Activated CD8-positive, alpha-beta T cell treated with anti-CD3 and anti-CD28 coated beads for 36 hours (primary cell): ENCODE data around the gene TBX19. TPM values are rescaled to one million over a fixed set of nuclear protein-coding genes. Genes with fewer than 3 reads are reported as not detected.

ENCODE experiments used
- ATAC-seq: fragments of 200-7000 bp; cut with Tn5 transposase; one replicate; pipeline ENCODE4 v1.10.0; 2021; ENCODE audit warnings: mild to moderate bottlenecking, moderate library complexity
- CTCF ChIA-PET: fragments of 350-600 bp; sonication (Branson Sonifier 250); formaldehyde crosslinking; loops from one replicate; lab custom pipeline; 2021; ENCODE audit warnings: antibody characterized with exemption; lab: Charles Lee
- POLR2A ChIA-PET: fragments of 350-600 bp; sonication (Branson Sonifier 250); formaldehyde crosslinking; loops from one replicate; lab custom pipeline; 2021; ENCODE audit warnings: antibody characterized with exemption; lab: Charles Lee
- DNase-seq: peaks from one replicate; pipeline ENCODE4 v3.0.0-alpha.2; 2020
- H3K27ac Mint-ChIP-seq: one replicate; pipeline ENCODE4 v1.8.0; 2021; ENCODE audit warnings: mild to moderate bottlenecking, mixed read lengths
- H3K27me3 Mint-ChIP-seq: one replicate; pipeline ENCODE4 v1.8.0; 2021; ENCODE audit warnings: mixed read lengths
- H3K36me3 Mint-ChIP-seq: one replicate; pipeline ENCODE4 v1.8.0; 2021; ENCODE audit warnings: low read depth, mixed read lengths
- H3K4me1 Mint-ChIP-seq: one replicate; pipeline ENCODE4 v1.8.0; 2021; ENCODE audit warnings: low read depth, mixed read lengths
- H3K4me3 Mint-ChIP-seq: one replicate; pipeline ENCODE4 v1.8.0; 2021; ENCODE audit warnings: mild to moderate bottlenecking, moderate library complexity, mixed read lengths
- H3K9me3 Mint-ChIP-seq: one replicate; pipeline ENCODE4 v1.8.0; 2021; ENCODE audit warnings: mixed read lengths
- CTCF ChIP-seq: fragments of 200-600 bp; IDR thresholded peaks from one replicate; pipeline ENCODE4 v1.8.0; 2022; ENCODE audit warnings: antibody characterized with exemption, mild to moderate bottlenecking
- intact Hi-C: fragments of 100-400 bp; cut with micrococcal nuclease; formaldehyde crosslinking; loops from one replicate; pipeline ENCODE4 v1.10.0; 2022
- total RNA-seq, 2 experiments: library from RNA; stranded (reverse); gene quantifications; one replicate each; pipeline ENCODE4 v1.2.3, GENCODE V29; 2021

Gene TBX19
- total RNA-seq, 2 experiments from 2014 or later = 1.5 TPM

DNA sequence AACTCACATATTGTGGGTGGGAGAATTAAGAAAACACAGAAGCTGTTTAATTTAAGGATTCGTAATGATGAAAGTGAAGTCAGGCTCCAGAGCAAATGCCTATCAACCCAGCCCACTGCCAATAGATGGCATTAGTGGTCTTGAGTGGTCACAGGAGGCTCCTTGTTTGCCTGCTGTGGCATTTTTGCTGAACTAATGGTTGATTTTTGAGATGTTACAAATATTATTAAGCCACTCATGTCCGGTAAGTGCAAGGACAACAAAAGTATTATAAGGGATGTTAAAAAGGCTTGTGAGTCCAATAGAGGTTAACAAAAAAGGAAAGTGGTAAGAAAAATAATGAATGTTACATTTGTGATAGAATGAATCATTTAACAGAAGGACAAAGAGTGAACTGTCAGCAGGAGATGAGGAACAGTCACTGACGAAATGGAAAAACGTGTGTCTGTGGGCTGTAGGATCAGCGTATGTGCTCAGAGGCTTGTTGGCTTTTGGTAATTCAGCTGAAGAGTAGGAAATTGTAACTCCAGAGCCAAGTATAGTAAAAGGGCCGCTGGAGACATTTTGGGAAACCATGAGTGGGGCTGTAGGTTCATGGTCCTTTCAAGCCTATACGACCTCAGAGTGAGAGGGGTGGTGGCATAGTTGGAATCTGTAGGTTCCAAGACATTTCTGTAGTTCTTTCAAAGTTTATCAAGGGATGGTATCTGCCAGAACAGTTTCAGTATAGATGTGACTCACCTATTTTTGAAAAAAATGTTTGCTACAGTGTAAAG is 43.7 kb upstream of the TBX19 start:
- ChIA-PET POLR2A (interaction anchor here (5.6 kb wide), 1 partner anchor 11 kb away, joined by 27 read pairs; the partner anchor contains the start of gene SFT2D2), CTCF (interaction anchor here (1.0 kb wide), 4 partner anchors 19 to 153 kb away, joined by 3 to 4 read pairs (median 3); no protein-coding TSS in a partner anchor)
- H3K4me1 Mint-ChIP-seq = peaks cover 42% of the 10 kb centered on the region
- H3K9me3 Mint-ChIP-seq = no peaks in the 10 kb centered on the region
- peaks cover 68% of the 10 kb centered on the region for H3K36me3 Mint-ChIP-seq
- peak overlapping the region; percentile 77 for H3K27ac Mint-ChIP-seq
- intact Hi-C loops = no loop called here
- H3K4me3 Mint-ChIP-seq = no peak overlapping the region
- no peaks in the 10 kb centered on the region for H3K27me3 Mint-ChIP-seq
- DNase-seq (peak; percentile 43), ATAC-seq (peak; percentile 75)
- no peak for TF ChIP-seq CTCF

DNA sequence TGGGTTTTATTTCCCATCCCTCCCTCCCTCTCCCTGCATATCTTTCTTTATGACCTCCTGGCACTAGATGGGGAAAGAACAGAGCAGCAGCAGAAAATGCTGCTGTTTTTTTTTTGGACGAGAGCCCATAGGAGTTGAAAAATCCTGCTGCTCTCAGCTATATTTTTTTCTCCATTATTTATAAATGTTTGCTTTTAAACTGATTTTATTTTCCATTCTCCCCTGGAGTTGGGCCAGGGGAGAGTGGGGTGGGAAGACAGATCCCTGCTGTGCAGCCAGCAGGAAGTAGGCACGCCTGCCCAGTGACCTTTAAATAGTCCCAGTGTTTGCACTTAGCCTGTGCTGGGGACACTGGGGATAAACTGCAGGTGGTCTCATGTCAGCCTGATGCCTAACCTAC is 37.5 kb upstream of the TBX19 start:
- H3K9me3 Mint-ChIP-seq = no peaks in the 10 kb centered on the region
- H3K27ac Mint-ChIP-seq = no peak overlapping the region
- H3K27me3 Mint-ChIP-seq = no peaks in the 10 kb centered on the region
- ATAC-seq = no peak
- intact Hi-C loops = no loop called here
- ChIA-PET CTCF (interaction anchor here (1.1 kb wide), 1 partner anchor 160 kb away, joined by 3 read pairs; no protein-coding TSS in a partner anchor), POLR2A (no interaction called here)
- DNase-seq = no peak
- H3K36me3 Mint-ChIP-seq = peaks cover 66% of the 10 kb centered on the region
- peaks cover 29% of the 10 kb centered on the region for H3K4me1 Mint-ChIP-seq
- TF ChIP-seq CTCF = no peak
- H3K4me3 Mint-ChIP-seq = no peak overlapping the region

GRCh38 chr1:168243636-168244212 is 37.0 kb upstream of the TBX19 start:
- no peaks in the 10 kb centered on the region for H3K27me3 Mint-ChIP-seq
- no peak for TF ChIP-seq CTCF
- H3K27ac Mint-ChIP-seq = no peak overlapping the region
- ATAC-seq (peak; percentile 49), DNase-seq (peak; percentile 21)
- peaks cover 30% of the 10 kb centered on the region for H3K4me1 Mint-ChIP-seq
- POLR2A ChIA-PET = no interaction called here
- intact Hi-C loops = no loop called here
- H3K9me3 Mint-ChIP-seq = no peaks in the 10 kb centered on the region
- CTCF ChIA-PET = interaction anchor here (1.1 kb wide), 1 partner anchor 161 kb away, joined by 3 read pairs; no protein-coding TSS in a partner anchor
- H3K4me3 Mint-ChIP-seq = no peak overlapping the region
- peaks cover 70% of the 10 kb centered on the region for H3K36me3 Mint-ChIP-seq

- peaks cover 30% of the 10 kb centered on the region for H3K4me1 Mint-ChIP-seq
- CTCF ChIA-PET = interaction anchor here (2.2 kb wide), 1 partner anchor 10 kb away, joined by 15 read pairs; no protein-coding TSS in a partner anchor
- TF ChIP-seq CTCF = no peak
- H3K9me3 Mint-ChIP-seq = no peaks in the 10 kb centered on the region
- intact Hi-C loops = no loop called here
- no peak overlapping the region for H3K4me3 Mint-ChIP-seq
- H3K36me3 Mint-ChIP-seq = peaks cover 70% of the 10 kb centered on the region
- DNase-seq = no peak
- POLR2A ChIA-PET = interaction anchor here (1.1 kb wide), 1 partner anchor 17 kb away, joined by 3 read pairs; no protein-coding TSS in a partner anchor
- ATAC-seq = no peak
- H3K27ac Mint-ChIP-seq = no peak overlapping the region
- no peaks in the 10 kb centered on the region for H3K27me3 Mint-ChIP-seq
These were observed 35.6 kb upstream of the TBX19 start for GRCh38 chr1:168245042-168245441.
